Right atrium auricular region (tissue), 2 donors: ENCODE data around the gene ANGPTL2. TPM values are rescaled to one million over a fixed set of nuclear protein-coding genes. Genes with fewer than 3 reads are reported as not detected.

Experiments
- DNase-seq: peaks from one replicate; pipeline ENCODE4 v3.0.0-alpha.2; 2019; ENCODE audit warnings: low spot score
- H3K27ac ChIP-seq, 2 donors: fragments of 200-600 bp; sonication (generic); 1 replicate in 1 of 2; 2 replicates in 1 of 2; pipeline ENCODE4 v1.5.1; 2016 to 2019
- H3K27me3 ChIP-seq, 2 donors: fragments of 200-600 bp; sonication (generic); one replicate each; pipeline versions ENCODE4 v1.5.1 to v1.6.0; 2017 to 2019
- H3K36me3 ChIP-seq: fragments of 200-600 bp; sonication (generic); one replicate; pipeline ENCODE4 v1.5.1; 2016
- H3K4me1 ChIP-seq, 2 donors: fragments of 200-600 bp; sonication (generic); one replicate each; pipeline versions ENCODE4 v1.5.1 to v1.6.0; 2017 to 2019
- H3K4me3 ChIP-seq, 2 donors: fragments of 200-600 bp; sonication (generic); 1 replicate in 1 of 2; 2 replicates in 1 of 2; pipeline ENCODE4 v1.5.1; 2017 to 2019; ENCODE audit warnings: mild to moderate bottlenecking in 1 of 2, moderate library complexity in 1 of 2
- H3K9me3 ChIP-seq, 2 donors: fragments of 200-600 bp; sonication (generic); one replicate each; pipeline ENCODE4 v1.5.1; 2019
- total RNA-seq, 2 donors: library from RNA; depleted of rRNA; stranded (reverse); fragments of >200 nt; gene quantifications; one replicate each; pipeline ENCODE4 v1.1.0, GENCODE V29; 2016
- TF ChIP-seq, protein P1 (sequence below), 2 donors: fragments of 200-600 bp; sonication (generic); IDR thresholded peaks; one replicate each; pipeline ENCODE4 v1.5.1; 2019; ENCODE audit warnings: antibody characterized with exemption in 2 of 2

ANGPTL2 gene
- total RNA-seq, 2 donors from 2014 or later = 42.8 to 55.8 TPM

DNA sequence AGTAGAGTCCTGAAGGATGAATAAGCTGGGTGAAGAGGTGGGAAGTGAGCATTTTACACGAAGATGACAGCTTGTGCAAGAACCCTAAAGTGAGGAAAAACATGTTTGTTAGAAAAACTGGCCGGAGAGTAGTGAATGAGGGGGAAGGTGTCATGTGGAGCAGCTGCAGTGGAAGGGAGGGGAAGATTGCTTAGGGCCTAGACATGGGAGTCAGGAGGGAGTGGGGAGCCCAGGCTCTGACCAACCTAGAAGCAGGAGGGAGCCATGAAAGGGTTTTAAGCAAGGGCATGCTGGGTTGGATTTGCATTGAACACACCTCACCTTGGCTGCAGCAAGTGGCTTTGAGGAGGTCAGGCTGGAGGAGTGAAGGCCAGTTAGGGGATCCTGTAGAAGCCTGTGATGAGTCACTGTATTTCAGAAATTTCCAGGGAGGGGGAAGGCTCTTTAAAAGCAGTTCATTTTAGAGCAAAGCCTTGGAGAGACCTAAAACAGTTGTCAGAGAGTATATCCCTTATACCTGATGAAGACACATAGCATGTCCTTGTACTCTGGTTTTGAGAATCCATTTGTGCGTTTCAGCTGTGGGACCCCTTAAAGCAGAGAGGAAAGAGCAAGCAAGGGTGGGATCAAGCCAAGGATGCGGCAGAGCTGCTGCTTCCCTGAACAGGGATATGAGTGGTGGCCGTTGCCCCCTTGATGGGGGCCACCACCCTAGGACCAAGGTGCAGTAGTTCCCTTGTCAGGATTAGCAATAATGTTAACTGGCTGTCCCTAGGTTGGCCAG lies 45.4 kb downstream of the ANGPTL2 start:
- DNase-seq = no peak
- H3K27ac ChIP-seq = peak overlapping the region in 1 of 2 donors; percentile 33
- peaks cover 0 to 29% of the 10 kb centered on the region in 2 donors for H3K4me1 ChIP-seq
- no peaks in the 10 kb centered on the region for H3K27me3 ChIP-seq
- H3K4me3 ChIP-seq = no peak overlapping the region
- TF ChIP-seq, protein P1, sequence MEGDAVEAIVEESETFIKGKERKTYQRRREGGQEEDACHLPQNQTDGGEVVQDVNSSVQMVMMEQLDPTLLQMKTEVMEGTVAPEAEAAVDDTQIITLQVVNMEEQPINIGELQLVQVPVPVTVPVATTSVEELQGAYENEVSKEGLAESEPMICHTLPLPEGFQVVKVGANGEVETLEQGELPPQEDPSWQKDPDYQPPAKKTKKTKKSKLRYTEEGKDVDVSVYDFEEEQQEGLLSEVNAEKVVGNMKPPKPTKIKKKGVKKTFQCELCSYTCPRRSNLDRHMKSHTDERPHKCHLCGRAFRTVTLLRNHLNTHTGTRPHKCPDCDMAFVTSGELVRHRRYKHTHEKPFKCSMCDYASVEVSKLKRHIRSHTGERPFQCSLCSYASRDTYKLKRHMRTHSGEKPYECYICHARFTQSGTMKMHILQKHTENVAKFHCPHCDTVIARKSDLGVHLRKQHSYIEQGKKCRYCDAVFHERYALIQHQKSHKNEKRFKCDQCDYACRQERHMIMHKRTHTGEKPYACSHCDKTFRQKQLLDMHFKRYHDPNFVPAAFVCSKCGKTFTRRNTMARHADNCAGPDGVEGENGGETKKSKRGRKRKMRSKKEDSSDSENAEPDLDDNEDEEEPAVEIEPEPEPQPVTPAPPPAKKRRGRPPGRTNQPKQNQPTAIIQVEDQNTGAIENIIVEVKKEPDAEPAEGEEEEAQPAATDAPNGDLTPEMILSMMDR (IDR thresholded peaks at IDR 0.05) = no peak
- H3K36me3 ChIP-seq = no peaks in the 10 kb centered on the region
- no peaks in the 10 kb centered on the region for H3K9me3 ChIP-seq

DNA sequence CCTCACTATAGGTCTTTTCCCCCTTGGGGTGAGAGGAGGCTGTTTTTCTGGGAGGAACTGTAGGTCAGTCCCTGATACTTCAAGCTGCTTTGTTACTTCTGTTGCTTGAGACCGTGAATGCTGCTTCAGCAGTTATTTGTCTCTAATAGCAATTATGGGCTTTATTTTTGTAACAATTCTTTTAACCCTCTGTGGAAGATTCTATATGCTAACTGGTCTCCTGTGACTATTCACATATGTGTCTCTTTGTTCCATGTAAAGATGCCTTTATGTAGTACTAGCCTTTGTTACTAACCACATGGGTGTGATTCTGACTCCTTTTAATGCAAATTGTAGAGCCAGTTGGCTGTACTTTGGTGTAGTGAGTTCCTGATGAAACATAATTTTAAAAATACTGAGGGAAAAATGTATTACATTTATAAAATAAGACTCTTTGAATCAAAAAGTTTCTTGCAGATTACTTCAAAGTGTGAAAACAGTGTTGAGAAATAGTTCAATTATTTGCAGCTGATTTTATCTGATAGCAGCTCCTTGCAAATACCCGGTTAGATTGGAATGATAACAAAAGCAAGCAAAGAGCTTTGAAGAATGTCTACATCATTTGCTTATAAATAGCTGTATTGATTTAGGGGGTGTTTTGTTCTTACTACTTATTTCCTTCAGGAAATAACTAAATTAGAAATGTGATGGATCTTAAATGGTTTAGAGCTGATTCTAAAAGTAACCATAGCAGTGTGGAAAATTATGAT lies 46.6 kb downstream of the ANGPTL2 start:
- Histone ChIP-seq H3K4me1 (peaks cover 0 to 29% of the 10 kb centered on the region in 2 donors), H3K27me3 (no peaks in the 10 kb centered on the region), H3K9me3 (no peaks in the 10 kb centered on the region), H3K4me3 (no peak overlapping the region), H3K27ac (no peak overlapping the region), H3K36me3 (no peaks in the 10 kb centered on the region)
- TF ChIP-seq, protein P1 (IDR thresholded peaks at IDR 0.05) = no peak
- DNase-seq = no peak

DNA sequence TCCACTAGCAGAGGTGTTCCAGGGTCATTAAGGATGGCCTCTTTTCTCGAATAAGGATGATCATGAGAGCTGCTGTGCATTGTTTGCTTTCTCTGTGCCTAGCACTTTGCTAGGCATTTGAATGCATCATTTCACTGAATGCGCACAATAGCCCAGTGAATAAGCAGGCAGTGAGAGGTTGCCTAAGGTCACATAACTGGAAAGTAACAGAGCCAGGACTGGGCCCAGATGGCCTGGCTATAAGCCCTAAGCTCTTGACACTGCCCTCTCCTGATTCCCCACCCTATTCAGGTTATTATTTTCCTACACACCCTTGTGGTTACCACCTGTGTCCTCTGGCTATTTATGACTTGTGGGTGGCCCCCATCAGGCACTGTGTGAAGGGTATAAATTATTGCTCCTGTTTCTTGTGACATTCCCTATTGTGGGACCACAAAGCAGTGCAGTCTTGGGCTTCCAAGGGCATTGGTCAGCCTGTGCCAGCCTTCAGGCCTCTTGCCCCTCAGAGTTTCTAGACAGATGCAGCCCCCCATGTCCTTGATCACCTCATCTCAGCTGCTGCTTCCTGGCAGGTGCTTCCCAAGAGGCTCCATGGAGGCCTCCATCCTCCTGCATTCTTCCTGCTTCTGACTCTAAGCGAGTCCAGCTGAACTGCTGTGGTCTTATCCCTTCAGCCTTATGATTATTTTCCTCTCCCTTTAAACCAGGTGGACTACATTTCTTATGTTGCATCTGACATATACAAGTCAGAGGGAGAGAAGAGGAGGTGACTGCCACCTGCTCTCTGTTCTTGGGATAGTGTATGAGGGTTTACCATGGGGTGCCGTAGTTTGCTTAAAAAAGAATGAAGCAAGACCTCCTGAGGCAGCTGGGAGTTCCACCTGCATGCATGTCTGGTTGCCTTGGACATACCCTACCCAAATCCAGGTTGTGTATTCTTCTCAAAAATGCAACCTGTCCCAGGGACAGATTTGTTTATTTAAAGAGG lies 47.6 kb downstream of the ANGPTL2 start:
- H3K27ac ChIP-seq = peak overlapping the region in 1 of 2 donors; percentile 32
- H3K4me1 ChIP-seq = peaks cover 0 to 29% of the 10 kb centered on the region in 2 donors
- H3K27me3 ChIP-seq = no peaks in the 10 kb centered on the region
- no peak for DNase-seq
- H3K9me3 ChIP-seq = no peaks in the 10 kb centered on the region
- TF ChIP-seq, protein P1 (IDR thresholded peaks at IDR 0.05) = no peak
- no peak overlapping the region for H3K4me3 ChIP-seq
- no peaks in the 10 kb centered on the region for H3K36me3 ChIP-seq

DNA sequence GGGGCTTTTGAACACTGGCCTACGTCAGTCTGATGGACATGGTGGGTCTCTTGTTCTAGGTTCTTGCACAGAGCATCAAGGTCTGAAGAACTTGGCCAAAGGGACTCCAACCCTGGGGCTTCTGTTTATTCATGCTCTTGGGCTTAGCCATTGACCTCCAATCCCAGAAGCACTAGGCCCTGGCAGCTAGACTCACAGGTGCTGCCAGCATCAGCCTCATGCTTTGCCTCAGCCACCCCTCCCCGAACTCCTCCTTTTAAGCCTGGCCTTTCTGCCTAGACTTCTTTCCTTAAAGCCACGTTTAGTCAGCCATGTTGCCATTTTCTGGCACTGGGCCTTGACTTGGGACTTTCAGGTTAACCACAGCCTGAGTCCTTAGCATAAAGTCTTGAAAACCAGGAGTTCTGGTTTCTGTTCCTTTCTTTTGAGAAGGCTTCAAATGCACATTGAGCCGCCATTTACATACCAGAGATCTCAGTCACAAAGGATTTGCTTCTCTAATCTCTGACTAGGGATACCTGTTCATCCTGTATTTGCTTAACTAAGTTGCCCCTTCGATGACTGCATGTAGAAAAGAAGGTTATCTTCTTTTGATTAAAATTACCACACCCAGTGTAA lies 54.7 kb downstream of the ANGPTL2 start:
- TF ChIP-seq, protein P1 (IDR thresholded peaks at IDR 0.05) = no peak
- no peaks in the 10 kb centered on the region for H3K9me3 ChIP-seq
- DNase-seq = no peak

DNA sequence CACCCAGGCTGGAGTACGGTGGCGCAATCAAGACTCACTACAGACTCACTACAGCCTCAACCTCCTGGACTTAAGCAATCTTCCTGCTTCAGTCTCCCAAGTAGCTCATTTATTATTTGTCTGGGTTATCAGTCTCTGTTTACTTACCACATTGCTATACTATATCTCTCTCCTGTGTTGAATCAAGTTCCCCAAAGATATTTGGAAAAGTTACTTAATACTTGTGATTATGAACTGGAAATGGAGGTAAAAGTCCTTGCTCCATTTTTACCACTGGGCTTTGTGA lies 55.6 kb downstream of the ANGPTL2 start:
- H3K27ac ChIP-seq = no peak overlapping the region
- no peaks in the 10 kb centered on the region for H3K9me3 ChIP-seq
- H3K36me3 ChIP-seq = no peaks in the 10 kb centered on the region
- TF ChIP-seq, protein P1 (IDR thresholded peaks at IDR 0.05) = no peak
- no peaks in the 10 kb centered on the region for H3K27me3 ChIP-seq
- DNase-seq = no peak
- no peak overlapping the region for H3K4me3 ChIP-seq
- H3K4me1 ChIP-seq = no peaks in the 10 kb centered on the region

More for the DNA sequence above, 54.7 kb downstream of the ANGPTL2 start:
- H3K27ac ChIP-seq = no peak overlapping the region
- H3K4me3 ChIP-seq = no peak overlapping the region
- no peaks in the 10 kb centered on the region for H3K4me1 ChIP-seq
- H3K27me3 ChIP-seq = no peaks in the 10 kb centered on the region
- H3K36me3 ChIP-seq = no peaks in the 10 kb centered on the region
